GM23338 (cell line): ENCODE measurements around the gene SLC8A1. TPM values are rescaled to one million over a fixed set of nuclear protein-coding genes. Genes with fewer than 3 reads are reported as not detected.

Experiments used
- ATAC-seq: fragments of 200-7000 bp; cut with Tn5 transposase; 3 replicates; pipeline ENCODE4 v1.9.1; 2020
- DNase-seq: peaks from one replicate; pipeline ENCODE4 v3.0.0-alpha.2; 2015; ENCODE audit warnings: low spot score
- H2AFZ ChIP-seq: fragments of 200-600 bp; sonication (generic); 2 replicates; pipeline ENCODE4 v1.8.0; 2016; ENCODE audit warnings: antibody characterized with exemption, mild to moderate bottlenecking, moderate library complexity
- H3F3A ChIP-seq: fragments of 200-600 bp; sonication (generic); replicated peaks from 2 replicates; pipeline ENCODE4 v1.8.0; 2017; ENCODE audit warnings: antibody characterized with exemption, mixed run types, low read depth
- H3K27ac ChIP-seq: fragments of 200-600 bp; sonication (generic); 2 replicates; pipeline ENCODE4 v1.6.1; 2016; ENCODE audit warnings: low read depth
- H3K27me3 ChIP-seq: fragments of 200-600 bp; sonication (generic); 2 replicates; pipeline ENCODE4 v1.8.0; 2016; ENCODE audit warnings: mild to moderate bottlenecking, mixed run types, moderate library complexity; ENCODE audit not compliant: insufficient read depth
- H3K36me3 ChIP-seq: fragments of 200-600 bp; sonication (generic); 2 replicates; pipeline ENCODE4 v1.8.0; 2016; ENCODE audit warnings: mild to moderate bottlenecking; ENCODE audit not compliant: insufficient read depth
- H3K4me1 ChIP-seq: fragments of 200-600 bp; sonication (generic); 2 replicates; pipeline ENCODE4 v1.8.0; 2016; ENCODE audit warnings: mild to moderate bottlenecking, moderate library complexity; ENCODE audit not compliant: insufficient read depth
- H3K4me2 ChIP-seq: fragments of 200-600 bp; sonication (generic); 2 replicates; pipeline ENCODE4 v1.7.1; 2017; ENCODE audit warnings: mixed run types
- H3K4me3 ChIP-seq: fragments of 200-600 bp; sonication (generic); 2 replicates; pipeline ENCODE4 v1.6.1; 2016; ENCODE audit warnings: mixed run types
- H3K79me2 ChIP-seq: fragments of 200-600 bp; sonication (generic); replicated peaks from 2 replicates; pipeline ENCODE4 v1.8.0; 2017; ENCODE audit warnings: mild to moderate bottlenecking; ENCODE audit not compliant: insufficient read depth
- H3K9me2 ChIP-seq: fragments of 200-600 bp; sonication (generic); 2 replicates; pipeline ENCODE4 v1.8.0; 2017; ENCODE audit not compliant: insufficient read depth
- H4K20me1 ChIP-seq: fragments of 200-600 bp; sonication (generic); replicated peaks from 2 replicates; pipeline ENCODE4 v1.8.0; 2017; ENCODE audit warnings: mild to moderate bottlenecking; ENCODE audit not compliant: insufficient read depth
- H3K27ac Mint-ChIP-seq: 2 replicates; pipeline ENCODE4 v1.8.0; 2020; ENCODE audit warnings: inconsistent platforms, mild to moderate bottlenecking, moderate library complexity, mixed read lengths
- H3K27me3 Mint-ChIP-seq: 3 replicates; pipeline ENCODE4 v1.8.0; 2022; ENCODE audit warnings: low read depth, mild to moderate bottlenecking, moderate library complexity, mixed read lengths, inconsistent platforms; ENCODE audit not compliant: insufficient read depth, poor library complexity
- H3K36me3 Mint-ChIP-seq: 3 replicates; pipeline ENCODE4 v1.8.0; 2021; ENCODE audit warnings: low read depth, mild to moderate bottlenecking, inconsistent platforms, moderate library complexity, mixed read lengths
- H3K4me1 Mint-ChIP-seq: 3 replicates; pipeline ENCODE4 v1.8.0; 2020; ENCODE audit warnings: mild to moderate bottlenecking, inconsistent platforms, mixed read lengths
- H3K4me3 Mint-ChIP-seq: 3 replicates; pipeline ENCODE4 v1.8.0; 2021; ENCODE audit warnings: moderate library complexity, mild to moderate bottlenecking, inconsistent platforms, mixed read lengths
- H3K9me3 Mint-ChIP-seq: 3 replicates; pipeline ENCODE4 v1.8.0; 2020; ENCODE audit warnings: moderate library complexity, mild to moderate bottlenecking, inconsistent platforms, mixed read lengths
- ETS1 ChIP-seq: IDR thresholded peaks from 2 replicates; pipeline ENCODE4 v1.6.1; 2016; ENCODE audit warnings: antibody characterized with exemption
- NANOG ChIP-seq: IDR thresholded peaks from 2 replicates; pipeline ENCODE4 v1.6.1; 2016; ENCODE audit warnings: antibody characterized with exemption, borderline replicate concordance
- STAT1 ChIP-seq: IDR thresholded peaks from one replicate; pipeline ENCODE4 v1.6.1; 2016; ENCODE audit warnings: antibody characterized with exemption; ENCODE audit not compliant: unreplicated experiment
- ZNF331 ChIP-seq: fragments of 250-450 bp; sonication (Bioruptor Pico); IDR thresholded peaks from 2 replicates; pipeline ENCODE4 v1.5.0; 2020; ENCODE audit warnings: low read depth, mild to moderate bottlenecking, moderate library complexity
- polyA plus RNA-seq: library from polyadenylated mRNA; unstranded; fragments of >200 nt; fragmentation: Nextera tagmentation; extraction: Ambion mirVana; gene quantifications from 2 replicates; pipeline ENCODE4 v1.2.1, GENCODE V29; 2016
- total RNA-seq: library from RNA; depleted of rRNA; stranded (reverse); fragments of >200 nt; shearing (Covaris generic); gene quantifications from 2 replicates; pipeline ENCODE4 v1.2.3, GENCODE V29; 2014
- TF ChIP-seq, protein P1 (sequence below): fragments of 250-450 bp; sonication (Bioruptor Pico); IDR thresholded peaks from 2 replicates; pipeline ENCODE4 v1.5.0; 2020; ENCODE audit warnings: mild to moderate bottlenecking, moderate library complexity

Gene SLC8A1
- total and polyA plus RNA-seq, 2 experiments from 2014 or later: 2.5 to 3.3 TPM

DNA sequence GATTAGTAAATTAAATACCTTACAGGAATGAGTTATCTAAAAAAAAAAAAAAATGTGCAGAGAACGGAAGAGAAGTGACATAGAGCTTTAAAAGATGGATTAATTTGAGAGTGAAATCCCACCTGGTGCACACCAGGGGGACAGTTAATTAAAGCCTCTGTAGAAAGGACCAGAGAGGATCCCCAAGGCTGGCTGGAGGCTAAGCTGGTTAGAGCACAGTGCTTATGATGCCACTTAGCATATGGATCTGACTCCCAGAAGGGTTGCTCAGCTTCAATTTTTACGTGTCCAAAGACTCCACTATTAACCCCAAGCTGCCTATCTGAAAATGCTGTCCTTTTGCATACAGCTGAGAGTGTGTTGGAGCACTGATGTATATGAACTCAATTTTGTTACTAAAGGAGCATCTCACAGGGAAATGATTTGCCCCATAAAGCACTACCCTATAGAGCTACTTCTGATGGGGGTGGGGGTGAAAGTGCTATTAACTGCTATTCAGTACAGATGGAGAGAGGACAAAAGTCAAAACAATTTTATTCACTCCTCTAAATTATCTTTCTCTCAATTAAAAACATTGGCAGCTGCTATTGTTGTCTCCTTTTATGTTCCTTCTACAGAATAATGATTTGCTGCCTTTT lies 15.2 kb upstream of the SLC8A1 start:
- no peak overlapping the region for H2AFZ ChIP-seq

More for the DNA sequence above, 15.2 kb upstream of the SLC8A1 start:
- H4K20me1 ChIP-seq: no peaks in the 10 kb centered on the region
- H3K9me2 ChIP-seq: no peaks in the 10 kb centered on the region
- no peaks in the 10 kb centered on the region for H3K9me3 Mint-ChIP-seq
- TF ChIP-seq, protein P1, sequence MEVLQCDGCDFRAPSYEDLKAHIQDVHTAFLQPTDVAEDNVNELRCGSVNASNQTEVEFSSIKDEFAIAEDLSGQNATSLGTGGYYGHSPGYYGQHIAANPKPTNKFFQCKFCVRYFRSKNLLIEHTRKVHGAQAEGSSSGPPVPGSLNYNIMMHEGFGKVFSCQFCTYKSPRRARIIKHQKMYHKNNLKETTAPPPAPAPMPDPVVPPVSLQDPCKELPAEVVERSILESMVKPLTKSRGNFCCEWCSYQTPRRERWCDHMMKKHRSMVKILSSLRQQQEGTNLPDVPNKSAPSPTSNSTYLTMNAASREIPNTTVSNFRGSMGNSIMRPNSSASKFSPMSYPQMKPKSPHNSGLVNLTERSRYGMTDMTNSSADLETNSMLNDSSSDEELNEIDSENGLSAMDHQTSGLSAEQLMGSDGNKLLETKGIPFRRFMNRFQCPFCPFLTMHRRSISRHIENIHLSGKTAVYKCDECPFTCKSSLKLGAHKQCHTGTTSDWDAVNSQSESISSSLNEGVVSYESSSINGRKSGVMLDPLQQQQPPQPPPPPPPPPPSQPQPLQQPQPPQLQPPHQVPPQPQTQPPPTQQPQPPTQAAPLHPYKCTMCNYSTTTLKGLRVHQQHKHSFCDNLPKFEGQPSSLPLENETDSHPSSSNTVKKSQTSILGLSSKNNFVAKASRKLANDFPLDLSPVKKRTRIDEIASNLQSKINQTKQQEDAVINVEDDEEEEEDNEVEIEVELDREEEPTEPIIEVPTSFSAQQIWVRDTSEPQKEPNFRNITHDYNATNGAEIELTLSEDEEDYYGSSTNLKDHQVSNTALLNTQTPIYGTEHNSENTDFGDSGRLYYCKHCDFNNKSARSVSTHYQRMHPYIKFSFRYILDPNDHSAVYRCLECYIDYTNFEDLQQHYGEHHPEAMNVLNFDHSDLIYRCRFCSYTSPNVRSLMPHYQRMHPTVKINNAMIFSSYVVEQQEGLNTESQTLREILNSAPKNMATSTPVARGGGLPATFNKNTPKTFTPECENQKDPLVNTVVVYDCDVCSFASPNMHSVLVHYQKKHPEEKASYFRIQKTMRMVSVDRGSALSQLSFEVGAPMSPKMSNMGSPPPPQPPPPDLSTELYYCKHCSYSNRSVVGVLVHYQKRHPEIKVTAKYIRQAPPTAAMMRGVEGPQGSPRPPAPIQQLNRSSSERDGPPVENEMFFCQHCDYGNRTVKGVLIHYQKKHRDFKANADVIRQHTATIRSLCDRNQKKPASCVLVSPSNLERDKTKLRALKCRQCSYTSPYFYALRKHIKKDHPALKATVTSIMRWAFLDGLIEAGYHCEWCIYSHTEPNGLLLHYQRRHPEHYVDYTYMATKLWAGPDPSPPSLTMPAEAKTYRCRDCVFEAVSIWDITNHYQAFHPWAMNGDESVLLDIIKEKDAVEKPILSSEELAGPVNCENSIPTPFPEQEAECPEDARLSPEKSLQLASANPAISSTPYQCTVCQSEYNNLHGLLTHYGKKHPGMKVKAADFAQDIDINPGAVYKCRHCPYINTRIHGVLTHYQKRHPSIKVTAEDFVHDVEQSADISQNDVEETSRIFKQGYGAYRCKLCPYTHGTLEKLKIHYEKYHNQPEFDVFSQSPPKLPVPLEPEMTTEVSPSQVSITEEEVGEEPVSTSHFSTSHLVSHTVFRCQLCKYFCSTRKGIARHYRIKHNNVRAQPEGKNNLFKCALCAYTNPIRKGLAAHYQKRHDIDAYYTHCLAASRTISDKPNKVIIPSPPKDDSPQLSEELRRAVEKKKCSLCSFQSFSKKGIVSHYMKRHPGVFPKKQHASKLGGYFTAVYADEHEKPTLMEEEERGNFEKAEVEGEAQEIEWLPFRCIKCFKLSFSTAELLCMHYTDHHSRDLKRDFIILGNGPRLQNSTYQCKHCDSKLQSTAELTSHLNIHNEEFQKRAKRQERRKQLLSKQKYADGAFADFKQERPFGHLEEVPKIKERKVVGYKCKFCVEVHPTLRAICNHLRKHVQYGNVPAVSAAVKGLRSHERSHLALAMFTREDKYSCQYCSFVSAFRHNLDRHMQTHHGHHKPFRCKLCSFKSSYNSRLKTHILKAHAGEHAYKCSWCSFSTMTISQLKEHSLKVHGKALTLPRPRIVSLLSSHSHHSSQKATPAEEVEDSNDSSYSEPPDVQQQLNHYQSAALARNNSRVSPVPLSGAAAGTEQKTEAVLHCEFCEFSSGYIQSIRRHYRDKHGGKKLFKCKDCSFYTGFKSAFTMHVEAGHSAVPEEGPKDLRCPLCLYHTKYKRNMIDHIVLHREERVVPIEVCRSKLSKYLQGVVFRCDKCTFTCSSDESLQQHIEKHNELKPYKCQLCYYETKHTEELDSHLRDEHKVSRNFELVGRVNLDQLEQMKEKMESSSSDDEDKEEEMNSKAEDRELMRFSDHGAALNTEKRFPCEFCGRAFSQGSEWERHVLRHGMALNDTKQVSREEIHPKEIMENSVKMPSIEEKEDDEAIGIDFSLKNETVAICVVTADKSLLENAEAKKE (CRISPR knock-in tag): no peak
- TF ChIP-seq ZNF331 (no peak), STAT1 (no peak), NANOG (no peak), ETS1 (no peak)
- H3K36me3 ChIP-seq: no peaks in the 10 kb centered on the region
- no peak overlapping the region for H3K4me3 ChIP-seq
- no peaks in the 10 kb centered on the region for H3K4me1 Mint-ChIP-seq
- H3K27ac ChIP-seq: no peak overlapping the region
- peaks cover 2% of the 10 kb centered on the region for H3K27me3 Mint-ChIP-seq
- no peaks in the 10 kb centered on the region for H3K27me3 ChIP-seq
- no peak overlapping the region for H3K4me2 ChIP-seq
- H3K4me3 Mint-ChIP-seq: no peak overlapping the region
- H3K36me3 Mint-ChIP-seq: no peaks in the 10 kb centered on the region
- no peaks in the 10 kb centered on the region for H3F3A ChIP-seq
- ATAC-seq (no peak; the same call in 2 of the 3 replicates), DNase-seq (no peak)
- H3K4me1 ChIP-seq: no peaks in the 10 kb centered on the region
- no peak overlapping the region for H3K27ac Mint-ChIP-seq
- no peaks in the 10 kb centered on the region for H3K79me2 ChIP-seq
